ENCODE measurements around the gene RAB33B. TPM values are rescaled to one million over a fixed set of nuclear protein-coding genes. Genes with fewer than 3 reads are reported as not detected.

The RAB33B gene
- total and polyA plus RNA-seq, 4 donors = 7.2 to 38.9 (median 8.6) TPM

- Histone ChIP-seq H3K4me3 (ENCODE audit: low read depth in 1 of 3, low read length in 3 of 3) (no peak overlapping the region), H3K4me1 (ENCODE audit: control insufficient read depth in 4 of 4, insufficient read depth in 4 of 4, low read length in 3 of 4) (peaks cover under 1 to 17% (median 8%) of the 10 kb centered on the region in 4 donors), H3K27ac (ENCODE audit: low read depth in 1 of 2, low read length in 2 of 2) (no peak overlapping the region), H3K9ac (ENCODE audit: low read depth in 1 of 2, low read length in 2 of 2) (no peak overlapping the region), H3K9me3 (ENCODE audit: control insufficient read depth in 4 of 4, low read length in 3 of 4) (no peaks in the 10 kb centered on the region), H3K36me3 (ENCODE audit: control insufficient read depth in 4 of 4, insufficient read depth in 3 of 4, low read depth in 1 of 4, low read length in 3 of 4) (peaks cover 0 to 3% (median 0%) of the 10 kb centered on the region in 4 donors), H3K27me3 (ENCODE audit: control insufficient read depth in 4 of 4, insufficient read depth in 4 of 4, low read length in 3 of 4) (no peaks in the 10 kb centered on the region)
- no peak for DNase-seq (ENCODE audit: low spot score)
- TF ChIP-seq ATF3 (IDR thresholded peaks at IDR 0.05) (no peak), SP1 (IDR thresholded peaks at IDR 0.05) (no peak), NR2F2 (IDR thresholded peaks at IDR 0.05) (no peak), CTCF (IDR thresholded peaks at IDR 0.05; ENCODE audit: low read depth, low read length, missing input control) (no peak), YY1 (IDR thresholded peaks at IDR 0.05) (no peak), HNF4A (conservative IDR thresholded peaks at IDR 0.05) (no peak), JUND (IDR thresholded peaks at IDR 0.05) (no peak), FOXA1 (IDR thresholded peaks at IDR 0.05) (no peak), ZBTB33 (IDR thresholded peaks at IDR 0.05) (no peak), TAF1 (conservative IDR thresholded peaks at IDR 0.05) (no peak), GABPA (IDR thresholded peaks at IDR 0.05 in 1 of 2, conservative IDR thresholded peaks at IDR 0.05 in 1 of 2) (no peak), HNF4G (IDR thresholded peaks at IDR 0.05) (no peak), RXRA (IDR thresholded peaks at IDR 0.05) (no peak), EGR1 (IDR thresholded peaks at IDR 0.05; ENCODE audit: low read depth in 2 of 2) (no peak), MAX (IDR thresholded peaks at IDR 0.05) (no peak), RAD21 (IDR thresholded peaks at IDR 0.05) (no peak), FOXA2 (IDR thresholded peaks at IDR 0.05) (no peak), REST (IDR thresholded peaks at IDR 0.05) (no peak)
Observed at GRCh38 chr4:139503622-139504166, 49.8 kb downstream of the RAB33B start.

Measured in liver (tissue), 9 donors.